ENCODE data around the gene CDHR1.

CDHR1 gene

DNA sequence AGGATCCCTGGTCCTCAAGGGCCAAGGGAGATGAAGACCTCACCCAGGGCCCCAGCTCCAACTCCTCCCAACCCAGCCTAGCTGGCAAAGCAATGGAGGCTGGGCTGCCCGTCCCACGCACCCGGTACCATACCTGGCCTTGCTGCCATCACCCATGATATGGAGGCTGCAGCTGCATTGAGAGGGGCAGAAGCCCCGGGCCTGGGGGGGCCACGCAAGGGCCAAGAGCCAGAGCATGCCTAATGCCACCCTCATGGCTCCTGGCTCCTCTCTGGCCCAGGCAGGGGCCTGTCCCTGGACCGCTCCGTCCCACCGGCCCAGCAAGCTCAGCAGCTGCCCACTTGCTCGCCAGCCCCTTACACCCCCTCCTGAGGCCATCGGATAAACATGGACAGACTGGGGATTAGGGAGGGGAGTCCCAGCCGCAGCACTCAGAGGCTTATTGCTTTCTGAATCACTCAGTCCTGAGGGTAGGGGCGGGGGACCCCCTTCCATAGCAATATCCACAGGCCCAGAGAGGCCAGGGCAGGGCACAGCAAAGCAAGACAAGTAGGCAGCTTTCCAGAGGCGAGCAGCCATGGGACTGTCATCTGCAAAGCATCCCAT, 47.0 kb downstream of the CDHR1 start, which contains the start of gene LRIT1:
TSS of gene LRIT1 (minus strand) at position 362 of the 606 bp plus-strand sequence. CDS start at position 255, 107 bp downstream.
- Histone ChIP-seq H3K27ac (ENCODE audit: low read length) (no peak within 1 kb of the TSS), H3K79me2 (ENCODE audit: low read length) (no peaks in the 10 kb centered on the region), H3K9me3 (ENCODE audit: insufficient read depth, low read length) (no peaks in the 10 kb centered on the region), H3K4me3 (ENCODE audit: low read length) (no peak within 1 kb of the TSS), H3K4me1 (ENCODE audit: low read length) (no peaks in the 10 kb centered on the region), H3K9ac (ENCODE audit: low read length) (no peak within 1 kb of the TSS), H3K4me2 (ENCODE audit: low read length) (no peak within 1 kb of the TSS), H2AFZ (ENCODE audit: low read depth, low read length) (no peak within 1 kb of the TSS), H4K20me1 (ENCODE audit: insufficient read depth, low read length) (no peaks in the 10 kb centered on the region), H3K27me3 (ENCODE audit: low read depth, low read length) (no peaks in the 10 kb centered on the region; the same call in 1 of the 2 replicates), H3K36me3 (replicated peaks; ENCODE audit: low read depth, low read length) (no peaks in the 10 kb centered on the region)
- no peak for TF ChIP-seq EZH2phosphoT487 (IDR thresholded peaks at IDR 0.05; ENCODE audit: low read depth)
- TF ChIP-seq, protein P1, sequence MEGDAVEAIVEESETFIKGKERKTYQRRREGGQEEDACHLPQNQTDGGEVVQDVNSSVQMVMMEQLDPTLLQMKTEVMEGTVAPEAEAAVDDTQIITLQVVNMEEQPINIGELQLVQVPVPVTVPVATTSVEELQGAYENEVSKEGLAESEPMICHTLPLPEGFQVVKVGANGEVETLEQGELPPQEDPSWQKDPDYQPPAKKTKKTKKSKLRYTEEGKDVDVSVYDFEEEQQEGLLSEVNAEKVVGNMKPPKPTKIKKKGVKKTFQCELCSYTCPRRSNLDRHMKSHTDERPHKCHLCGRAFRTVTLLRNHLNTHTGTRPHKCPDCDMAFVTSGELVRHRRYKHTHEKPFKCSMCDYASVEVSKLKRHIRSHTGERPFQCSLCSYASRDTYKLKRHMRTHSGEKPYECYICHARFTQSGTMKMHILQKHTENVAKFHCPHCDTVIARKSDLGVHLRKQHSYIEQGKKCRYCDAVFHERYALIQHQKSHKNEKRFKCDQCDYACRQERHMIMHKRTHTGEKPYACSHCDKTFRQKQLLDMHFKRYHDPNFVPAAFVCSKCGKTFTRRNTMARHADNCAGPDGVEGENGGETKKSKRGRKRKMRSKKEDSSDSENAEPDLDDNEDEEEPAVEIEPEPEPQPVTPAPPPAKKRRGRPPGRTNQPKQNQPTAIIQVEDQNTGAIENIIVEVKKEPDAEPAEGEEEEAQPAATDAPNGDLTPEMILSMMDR (IDR thresholded peaks at IDR 0.05; ENCODE audit: low read depth, low read length): no peak

DNA sequence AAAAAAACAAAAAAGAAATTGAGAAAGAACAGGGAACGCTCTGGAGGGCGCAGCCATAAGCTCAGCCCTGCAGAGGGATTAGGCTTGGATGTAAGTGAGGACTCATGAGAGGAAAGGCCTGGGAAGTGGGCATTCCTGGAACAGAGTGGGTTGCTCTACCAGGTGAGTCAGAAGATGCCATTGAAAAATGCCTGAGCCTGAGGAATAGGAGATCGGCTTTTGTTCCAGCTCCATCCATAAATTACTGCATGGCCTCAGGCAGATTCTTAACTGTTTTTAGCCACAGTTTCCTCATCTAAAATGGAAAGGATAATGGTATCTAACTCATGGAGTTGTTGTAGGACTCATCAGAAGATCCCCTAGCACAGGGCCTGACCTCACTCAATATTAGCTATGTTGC, 49.4 kb downstream of the CDHR1 start:
- H3K27ac ChIP-seq (ENCODE audit: low read length): no peak overlapping the region
- H3K9me3 ChIP-seq (ENCODE audit: insufficient read depth, low read length): no peaks in the 10 kb centered on the region
- H3K4me3 ChIP-seq (ENCODE audit: low read length): no peak overlapping the region
- H3K4me1 ChIP-seq (ENCODE audit: low read length): no peaks in the 10 kb centered on the region
- TF ChIP-seq EZH2phosphoT487 (IDR thresholded peaks at IDR 0.05; ENCODE audit: low read depth): no peak
- TF ChIP-seq, protein P1 (IDR thresholded peaks at IDR 0.05; ENCODE audit: low read depth, low read length): no peak
- H3K9ac ChIP-seq (ENCODE audit: low read length): no peak overlapping the region
- H3K79me2 ChIP-seq (ENCODE audit: low read length): no peaks in the 10 kb centered on the region
- no peak overlapping the region for H3K4me2 ChIP-seq (ENCODE audit: low read length)
- H3K27me3 ChIP-seq (ENCODE audit: low read depth, low read length): no peaks in the 10 kb centered on the region; the same call in 1 of the 2 replicates
- H2AFZ ChIP-seq (ENCODE audit: low read depth, low read length): no peak overlapping the region
- no peaks in the 10 kb centered on the region for H4K20me1 ChIP-seq (ENCODE audit: insufficient read depth, low read length)
- no peaks in the 10 kb centered on the region for H3K36me3 ChIP-seq (replicated peaks; ENCODE audit: low read depth, low read length)

DNA sequence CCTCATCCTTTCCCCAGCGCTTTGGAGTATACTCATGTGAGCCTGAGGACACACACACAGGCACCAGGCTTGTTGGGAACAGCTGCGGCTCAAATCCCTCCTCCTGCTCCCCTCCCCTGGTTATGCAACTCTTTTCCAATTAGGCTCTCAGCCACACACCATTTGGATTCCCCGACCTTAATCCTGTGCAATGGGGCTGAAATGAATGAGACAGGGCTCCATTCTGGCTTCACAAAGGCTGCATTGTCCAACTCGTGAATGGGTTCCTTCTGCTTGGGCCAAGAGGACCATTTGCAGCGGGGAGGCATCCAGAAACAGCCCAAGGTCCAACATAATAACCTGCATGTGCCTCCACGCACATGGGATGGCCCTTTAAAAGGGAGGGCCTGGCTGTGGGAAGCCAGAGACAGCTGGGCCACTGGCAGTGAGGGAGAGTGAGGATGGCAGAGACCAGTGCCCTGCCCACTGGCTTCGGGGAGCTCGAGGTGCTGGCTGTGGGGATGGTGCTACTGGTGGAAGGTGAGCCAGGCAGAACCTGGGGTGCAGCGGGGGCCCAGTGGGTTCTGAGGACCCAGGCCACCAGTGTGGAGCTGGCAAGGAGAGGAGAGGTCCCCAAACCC, 50.4 kb downstream of the CDHR1 start, which contains the start of gene RGR:
TSS of gene RGR (plus strand) at position 403 of the 620 bp plus-strand sequence. CDS start at position 441, 38 bp downstream.
- H3K79me2 ChIP-seq (ENCODE audit: low read length): no peaks in the 10 kb centered on the region
- no peak within 1 kb of the TSS for H3K4me2 ChIP-seq (ENCODE audit: low read length)
- H3K36me3 ChIP-seq (replicated peaks; ENCODE audit: low read depth, low read length): no peaks in the 10 kb centered on the region
- no peaks in the 10 kb centered on the region for H3K9me3 ChIP-seq (ENCODE audit: insufficient read depth, low read length)
- no peak within 1 kb of the TSS for H3K9ac ChIP-seq (ENCODE audit: low read length)
- H3K27me3 ChIP-seq (ENCODE audit: low read depth, low read length): no peaks in the 10 kb centered on the region; the same call in 1 of the 2 replicates
- H3K4me3 ChIP-seq (ENCODE audit: low read length): no peak within 1 kb of the TSS
- TF ChIP-seq EZH2phosphoT487 (IDR thresholded peaks at IDR 0.05; ENCODE audit: low read depth): no peak
- TF ChIP-seq, protein P1 (IDR thresholded peaks at IDR 0.05; ENCODE audit: low read depth, low read length): no peak
- H2AFZ ChIP-seq (ENCODE audit: low read depth, low read length): no peak within 1 kb of the TSS
- no peaks in the 10 kb centered on the region for H4K20me1 ChIP-seq (ENCODE audit: insufficient read depth, low read length)
- H3K4me1 ChIP-seq (ENCODE audit: low read length): no peaks in the 10 kb centered on the region
- no peak within 1 kb of the TSS for H3K27ac ChIP-seq (ENCODE audit: low read length)

DNA sequence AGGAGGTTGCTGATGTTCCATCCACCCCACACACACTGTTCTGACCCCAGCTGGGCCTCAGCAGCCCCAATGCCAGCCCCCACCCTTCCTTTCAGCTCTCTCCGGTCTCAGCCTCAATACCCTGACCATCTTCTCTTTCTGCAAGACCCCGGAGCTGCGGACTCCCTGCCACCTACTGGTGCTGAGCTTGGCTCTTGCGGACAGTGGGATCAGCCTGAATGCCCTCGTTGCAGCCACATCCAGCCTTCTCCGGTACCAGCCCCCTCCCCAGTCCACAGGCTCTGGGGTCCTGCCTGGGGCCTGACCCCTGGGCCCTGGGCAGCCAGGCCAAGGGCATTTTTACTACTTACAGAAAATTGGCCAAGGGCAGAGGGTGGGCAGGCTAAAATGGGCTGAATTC, 53.2 kb downstream of the CDHR1 start:
- H3K27ac ChIP-seq (ENCODE audit: low read length): no peak overlapping the region
- no peaks in the 10 kb centered on the region for H3K79me2 ChIP-seq (ENCODE audit: low read length)
- H3K9me3 ChIP-seq (ENCODE audit: insufficient read depth, low read length): no peaks in the 10 kb centered on the region
- H2AFZ ChIP-seq (ENCODE audit: low read depth, low read length): no peak overlapping the region
- H3K4me3 ChIP-seq (ENCODE audit: low read length): no peak overlapping the region
- H4K20me1 ChIP-seq (ENCODE audit: insufficient read depth, low read length): no peaks in the 10 kb centered on the region
- no peaks in the 10 kb centered on the region for H3K4me1 ChIP-seq (ENCODE audit: low read length)
- no peaks in the 10 kb centered on the region for H3K36me3 ChIP-seq (replicated peaks; ENCODE audit: low read depth, low read length)
- TF ChIP-seq, protein P1 (IDR thresholded peaks at IDR 0.05; ENCODE audit: low read depth, low read length): no peak
- TF ChIP-seq EZH2phosphoT487 (IDR thresholded peaks at IDR 0.05; ENCODE audit: low read depth): no peak
- no peaks in the 10 kb centered on the region for H3K27me3 ChIP-seq (ENCODE audit: low read depth, low read length)
- no peak overlapping the region for H3K9ac ChIP-seq (ENCODE audit: low read length)
- H3K4me2 ChIP-seq (ENCODE audit: low read length): no peak overlapping the region

All from OCI-LY3 (cell line).